Activated T-cell treated with anti-CD3 and anti-CD28 coated beads for 4 hours (primary cell): ENCODE data around the gene GAMT.

Experiments used
- DNase-seq: peaks from one replicate; pipeline ENCODE4 v3.0.0-alpha.2; 2020

The GAMT gene

GRCh38 chr19:1399079-1399478 is 2.3 kb downstream of the GAMT start:
- DNase-seq = no peak

GRCh38 chr19:1397838-1398237 is 3.5 kb downstream of the GAMT start:
- no peak for DNase-seq

- no peak for DNase-seq
These were observed 4.3 kb downstream of the GAMT start for GRCh38 chr19:1396768-1397679.

- DNase-seq = no peak
These were observed 5.1 kb downstream of the GAMT start for GRCh38 chr19:1396019-1396767.

GRCh38 chr19:1395194-1396018 is 5.9 kb downstream of the GAMT start:
- DNase-seq = no peak

GRCh38 chr19:1394252-1395193 is 6.8 kb downstream of the GAMT start:
- no peak for DNase-seq

- no peak for DNase-seq
These were observed 7.5 kb downstream of the GAMT start for GRCh38 chr19:1393841-1394240.

- DNase-seq = no peak
These were observed 8.3 kb downstream of the GAMT start for GRCh38 chr19:1392939-1393530.

- DNase-seq = no peak
These were observed 8.9 kb downstream of the GAMT start for GRCh38 chr19:1392407-1392806.

GRCh38 chr19:1390890-1391423 is 10.4 kb downstream of the GAMT start:
- no peak for DNase-seq

GRCh38 chr19:1389033-1389940 is 12.1 kb downstream of the GAMT start:
- DNase-seq = no peak

- no peak for DNase-seq
These were observed 12.7 kb downstream of the GAMT start for GRCh38 chr19:1388637-1389026.

- no peak for DNase-seq
These were observed 13.4 kb downstream of the GAMT start for GRCh38 chr19:1387684-1388636.

- DNase-seq = no peak
These were observed 14.2 kb downstream of the GAMT start for GRCh38 chr19:1386945-1387683.

GRCh38 chr19:1385816-1386215 is 15.5 kb downstream of the GAMT start:
- DNase-seq = no peak

- no peak for DNase-seq
These were observed 16.7 kb downstream of the GAMT start for GRCh38 chr19:1384478-1385110.

- DNase-seq = no peak
These were observed 17.3 kb downstream of the GAMT start for GRCh38 chr19:1384085-1384462.
